ENCODE measurements around the gene KIF5A. TPM values are rescaled to one million over a fixed set of nuclear protein-coding genes. Genes with fewer than 3 reads are reported as not detected.

KIF5A gene
- total and polyA plus RNA-seq, 2 of the 13 experiments (the other 11 are each of a cell fraction or from before 2014, with no cell fraction given) = 1.6 to 11.9 TPM

GRCh38 chr12:57548488-57548887 lies 1.4 kb upstream of the KIF5A start:
- no peak overlapping the region for H3K27ac ChIP-seq (ENCODE audit: extremely low read length, insufficient read depth, low read length)
- H3K9ac ChIP-seq (ENCODE audit: insufficient read depth, low read depth, low read length) = no peak overlapping the region
- ChIA-PET CTCF (ENCODE audit: low intra/inter-chr PET ratio, low total read pairs) (no interaction called here), POLR2A (interaction anchor here (1.0 kb wide), 1 partner anchor 28 kb away, joined by 3 read pairs; no protein-coding TSS in a partner anchor)
- no peaks in the 10 kb centered on the region for H3K9me3 ChIP-seq (ENCODE audit: low read length)
- DNase-seq (ENCODE audit: low spot score) (no peak), FAIRE-seq (no peak), ATAC-seq (no peak)
- H3K4me2 ChIP-seq (ENCODE audit: low read depth, low read length) = peak overlapping the region; percentile 81; the same call in 1 of the 2 replicates
- in situ Hi-C loops (cut with HindIII; ENCODE audit: extremely low pct_ligation_motif_present, low pct_unique_long_range_greater_than_20kb) (no loop called here), intact Hi-C loops (cut with micrococcal nuclease; ENCODE audit: unreplicated experiment) (no loop called here)
- no peaks in the 10 kb centered on the region for H4K20me1 ChIP-seq (ENCODE audit: insufficient read depth, low read length)
- WGBS (ENCODE audit: low lambda C conversion rate) = 6% methylated on average over 2 of the region's 2 CpGs
- no peaks in the 10 kb centered on the region for H3K36me3 ChIP-seq (replicated peaks in 1 of 2; ENCODE audit: control insufficient read depth in 1 of 2, insufficient read depth in 2 of 2, low read length in 2 of 2)
- H3K27me3 ChIP-seq (ENCODE audit: control insufficient read depth in 1 of 2, insufficient read depth in 2 of 2, low read length in 2 of 2) = peaks cover 1 to 27% of the 10 kb centered on the region in 2 experiments; a peak in 3 of 5 replicates
- H3K4me3 ChIP-seq (replicated peaks in 1 of 3; ENCODE audit: insufficient read depth in 1 of 3, low read depth in 2 of 3, low read length in 3 of 3) = no peak overlapping the region
- peaks cover 61% of the 10 kb centered on the region for H3K4me1 ChIP-seq (ENCODE audit: insufficient read depth, low read length)
- BruUV-seq (replicated peaks) = no TSS peak
- peaks cover 20% of the 10 kb centered on the region for H3K79me2 ChIP-seq (ENCODE audit: insufficient read depth, low read length)
- H2AFZ ChIP-seq (ENCODE audit: low read length) = no peak overlapping the region
- no peak for TF ChIP-seq ZNF740 (CRISPR knock-in tag; IDR thresholded peaks at IDR 0.05)
- TF ChIP-seq ZFYVE20 (CRISPR knock-in tag; IDR thresholded peaks at IDR 0.05; ENCODE audit: borderline replicate concordance, low read depth) = no peak
- TF ChIP-seq KAT8 (CRISPR knock-in tag; IDR thresholded peaks at IDR 0.05) = no peak
- TF ChIP-seq PLRG1 (conservative IDR thresholded peaks at IDR 0.05) = no peak
- TF ChIP-seq MIER3 (CRISPR knock-in tag; IDR thresholded peaks at IDR 0.05; ENCODE audit: borderline replicate concordance) = no peak
- TF ChIP-seq ZNF10 (CRISPR knock-in tag; IDR thresholded peaks at IDR 0.05; ENCODE audit: borderline replicate concordance, low read depth) = no peak
- no peak for TF ChIP-seq JUN (CRISPR knock-in tag; IDR thresholded peaks at IDR 0.05)
- TF ChIP-seq NR3C1 (CRISPR knock-in tag; IDR thresholded peaks at IDR 0.05) = no peak
- TF ChIP-seq ZSCAN9 (CRISPR knock-in tag; IDR thresholded peaks at IDR 0.05; ENCODE audit: borderline replicate concordance) = no peak
- no peak for TF ChIP-seq SMAD3 (CRISPR knock-in tag; IDR thresholded peaks at IDR 0.05)
- TF ChIP-seq REXO4 (CRISPR knock-in tag; IDR thresholded peaks at IDR 0.05; ENCODE audit: borderline replicate concordance) = no peak
- no peak for TF ChIP-seq KDM2A (CRISPR knock-in tag; IDR thresholded peaks at IDR 0.05; ENCODE audit: borderline replicate concordance, low read depth)
- no peak for TF ChIP-seq ZNF674 (CRISPR knock-in tag; IDR thresholded peaks at IDR 0.05; ENCODE audit: low read depth)
- TF ChIP-seq SP140L (CRISPR knock-in tag; IDR thresholded peaks at IDR 0.05; ENCODE audit: borderline replicate concordance) = no peak
- no peak for TF ChIP-seq ZFP37 (CRISPR knock-in tag; IDR thresholded peaks at IDR 0.05; ENCODE audit: borderline replicate concordance)
- no peak for TF ChIP-seq ZNF546 (CRISPR knock-in tag; conservative IDR thresholded peaks at IDR 0.05)
- TF ChIP-seq ATM (IDR thresholded peaks at IDR 0.05; ENCODE audit: borderline replicate concordance) = no peak
- TF ChIP-seq MIER2 (CRISPR knock-in tag; IDR thresholded peaks at IDR 0.05) = no peak
- TF ChIP-seq ZBTB46 (CRISPR knock-in tag; IDR thresholded peaks at IDR 0.05; ENCODE audit: borderline replicate concordance) = no peak
- no peak for TF ChIP-seq ASH2L (IDR thresholded peaks at IDR 0.05; ENCODE audit: insufficient read length, low read depth, low read length)
